Putamen (tissue), 1 donor: ENCODE data around the gene DERA.
"Not testable (repeated sequence)": the region's sequence is repeated elsewhere in the genome, so short reads cannot be mapped to it uniquely, and the experiment has no call there.

Source experiments
- DNase-seq: peaks from one replicate; pipeline ENCODE4 v3.0.0-alpha.2; 2016; ENCODE audit warnings: low spot score

Gene DERA

DNA sequence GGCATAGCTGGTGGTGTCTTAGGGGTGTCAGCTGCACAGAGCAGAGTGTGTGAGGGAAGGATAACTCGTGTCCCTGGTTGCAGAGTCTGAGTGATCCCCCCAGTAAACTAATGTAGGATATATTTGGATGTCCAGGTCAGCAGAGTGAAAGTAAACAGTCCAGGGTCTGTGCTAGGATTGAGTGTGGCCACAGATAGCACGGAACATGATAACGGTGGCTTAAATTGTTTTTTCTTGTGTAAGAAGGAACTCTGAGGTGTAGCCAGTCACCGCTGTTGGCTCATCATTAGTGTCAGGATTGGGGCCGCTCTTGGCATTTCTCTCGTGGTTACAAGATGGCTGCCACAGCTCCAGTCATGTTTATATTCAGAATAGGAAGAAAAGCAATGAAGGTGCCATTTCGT, 97.3 kb downstream of the DERA start:
- no peak for DNase-seq

DNA sequence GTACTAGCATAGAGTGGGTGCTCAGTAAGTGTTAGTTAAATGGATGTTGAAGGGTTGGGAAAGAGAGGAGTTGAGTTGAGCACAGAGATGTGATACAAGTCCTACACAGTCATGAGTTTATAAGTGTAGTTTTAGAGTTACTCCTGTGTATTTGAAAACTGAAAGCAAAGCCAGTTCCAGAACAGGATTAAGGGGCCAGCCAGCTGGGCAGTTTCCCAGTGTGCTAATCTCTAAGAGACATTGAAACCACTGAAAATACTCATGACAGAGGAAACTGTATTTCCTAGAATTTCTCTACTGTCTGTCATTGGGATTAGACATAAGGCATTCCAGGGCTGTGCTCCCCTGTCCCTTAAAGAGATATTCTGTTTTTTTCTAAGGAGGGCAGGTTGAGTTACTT, 101.0 kb downstream of the DERA start:
- DNase-seq, result no peak

DNA sequence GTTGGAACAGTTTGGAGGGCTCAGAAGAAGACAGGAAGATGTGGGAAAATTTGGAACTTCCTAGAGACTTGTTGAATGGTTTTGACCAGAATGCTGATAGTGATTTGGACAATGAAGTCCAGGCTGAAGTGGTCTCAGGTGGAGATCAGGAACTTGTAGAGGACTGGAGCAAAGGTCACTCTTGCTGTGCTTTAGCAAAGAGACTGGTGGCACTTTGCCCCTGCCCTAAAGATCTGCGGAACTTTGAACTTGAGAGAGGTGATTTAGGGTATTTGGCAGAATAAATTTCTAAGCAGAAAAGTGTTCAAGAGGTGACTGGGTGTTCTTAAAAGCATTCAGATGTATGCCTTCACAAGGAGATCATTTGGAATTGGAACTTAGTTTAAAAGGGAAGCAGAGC, 102.6 kb downstream of the DERA start:
- DNase-seq, result not testable (repeated sequence)

DNA sequence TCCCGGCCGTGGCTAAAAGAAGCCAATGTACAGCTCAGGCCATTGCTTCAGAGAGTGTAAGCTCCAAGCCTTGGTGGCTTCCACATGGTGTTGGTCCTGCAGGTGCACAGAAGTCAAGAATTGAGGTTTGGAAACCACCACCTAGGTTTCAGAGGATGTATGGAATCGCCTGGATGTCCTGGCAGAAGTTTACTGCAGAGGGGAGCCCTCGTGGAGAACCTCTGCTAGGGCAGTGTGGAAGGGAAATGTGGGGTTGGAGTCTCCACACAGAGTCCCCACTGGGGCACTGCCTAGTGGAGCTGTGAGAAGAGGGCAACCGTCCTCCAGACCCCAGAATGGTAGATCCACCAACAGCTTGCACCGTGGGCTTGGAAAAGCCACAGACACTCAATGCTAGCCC, 103.3 kb downstream of the DERA start:
- DNase-seq, result not testable (repeated sequence)

DNA sequence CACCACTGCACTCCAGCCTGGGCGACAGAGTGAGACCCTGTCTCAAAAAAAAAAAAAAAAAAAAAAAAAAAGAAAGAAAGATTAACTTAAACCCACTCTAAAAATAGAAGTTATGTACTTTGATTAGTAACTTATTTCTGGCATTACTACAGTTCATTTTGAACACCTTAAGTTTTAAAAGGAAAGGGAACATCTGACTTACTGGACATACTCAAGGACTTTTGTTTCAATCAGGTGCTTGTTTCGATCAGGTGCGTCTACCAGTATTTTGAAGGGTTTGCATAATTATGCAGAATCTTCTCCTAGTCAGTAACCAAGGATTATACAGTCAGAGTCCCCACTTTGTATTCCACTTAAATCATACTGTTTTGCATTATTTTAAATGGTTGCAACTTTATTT, 105.6 kb downstream of the DERA start:
- no peak for DNase-seq

DNA sequence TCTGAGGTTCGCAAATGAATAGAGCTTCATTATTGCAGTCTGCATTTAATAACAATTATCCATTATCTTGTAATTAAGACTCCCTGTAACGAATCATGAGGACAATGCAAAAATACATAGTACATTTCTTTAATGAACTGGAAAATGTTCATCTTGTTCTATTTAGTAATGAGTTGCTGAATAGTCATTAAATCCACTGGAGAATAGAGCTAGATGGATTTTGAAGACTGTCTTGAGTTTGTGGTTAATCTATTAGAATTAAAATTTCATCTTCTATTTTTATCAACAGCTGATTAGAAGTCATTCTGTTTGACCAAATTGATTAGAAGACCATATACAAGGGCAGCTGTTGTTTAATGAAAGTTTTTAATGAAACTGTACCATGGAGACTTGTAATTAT, 107.2 kb downstream of the DERA start:
- no peak for DNase-seq

DNA sequence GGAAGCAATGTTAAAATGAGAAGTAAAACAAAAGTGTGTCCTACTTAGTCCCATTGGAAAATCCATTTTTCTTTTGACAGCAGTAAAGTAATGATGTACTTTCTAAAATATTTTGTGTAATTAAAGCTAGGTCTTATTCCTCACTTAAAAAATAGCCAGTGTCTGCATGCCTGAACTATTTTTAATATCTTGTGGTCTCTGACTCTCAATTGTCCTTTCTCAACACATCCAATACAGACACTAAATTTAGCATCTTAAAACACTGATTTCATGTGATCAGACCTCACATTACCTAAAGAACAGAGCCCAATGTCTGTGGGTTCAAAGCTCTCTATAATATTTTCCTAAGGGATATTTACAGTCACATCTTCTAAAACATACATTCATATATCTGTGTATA, 108.0 kb downstream of the DERA start:
- no peak for DNase-seq

DNA sequence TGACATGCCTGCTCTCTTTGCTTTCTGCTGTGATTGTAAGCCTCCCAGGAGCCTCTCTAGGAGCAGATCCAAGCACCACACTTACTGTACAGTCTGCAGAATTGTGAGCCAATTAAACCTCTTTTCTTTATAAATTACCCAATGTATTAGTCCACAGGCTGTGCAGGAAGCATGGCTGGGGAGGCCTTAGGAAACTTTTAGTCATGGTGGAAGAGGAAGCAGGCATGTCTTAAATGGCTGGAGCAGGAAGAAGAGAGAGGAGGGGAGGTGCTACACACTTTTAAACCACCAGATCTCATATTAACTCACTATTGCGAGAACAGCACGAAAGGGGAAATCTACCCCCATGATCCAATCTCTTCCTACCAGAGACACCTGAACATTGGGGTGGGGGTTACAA, 108.9 kb downstream of the DERA start:
- no peak for DNase-seq

DNA sequence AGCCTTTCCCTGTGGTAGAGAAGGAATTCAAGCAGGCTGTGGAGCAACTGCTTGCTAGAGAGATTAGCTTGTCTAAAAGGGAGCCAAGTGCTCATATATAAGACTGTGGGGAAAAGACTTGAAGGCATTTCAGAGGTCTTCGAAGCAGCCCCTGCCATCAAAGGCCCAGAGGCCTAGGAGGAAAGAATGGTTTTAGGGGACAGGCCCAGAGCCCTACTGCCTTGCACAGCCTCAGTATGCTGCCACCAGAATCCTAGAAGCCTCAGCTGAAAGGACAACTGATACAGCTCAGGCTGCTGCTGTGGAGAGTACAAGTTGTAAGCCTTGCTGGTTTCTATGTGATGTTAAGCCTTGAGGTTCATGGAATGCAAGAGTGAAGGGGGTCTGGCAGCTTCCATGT, 109.9 kb downstream of the DERA start:
- no peak for DNase-seq

DNA sequence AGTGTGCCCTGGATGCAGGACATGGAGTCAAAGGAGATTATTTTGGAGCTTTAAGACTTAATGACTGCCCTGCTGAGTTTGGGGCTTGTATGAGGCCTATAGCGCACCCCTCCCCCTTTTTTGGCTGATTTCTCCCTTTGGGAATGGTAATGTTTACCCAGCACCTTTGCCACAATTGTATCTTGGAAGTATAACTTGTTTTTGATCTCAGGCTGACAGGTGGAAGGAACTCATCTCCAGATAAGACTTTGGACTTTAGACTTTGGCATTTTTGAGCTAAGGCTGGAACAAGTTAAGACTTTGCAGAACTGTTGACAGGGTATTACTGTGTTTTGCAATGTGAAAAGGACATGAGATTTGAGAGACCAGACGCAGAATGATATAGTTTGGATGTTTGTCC, 110.5 kb downstream of the DERA start:
- DNase-seq, result no peak

DNA sequence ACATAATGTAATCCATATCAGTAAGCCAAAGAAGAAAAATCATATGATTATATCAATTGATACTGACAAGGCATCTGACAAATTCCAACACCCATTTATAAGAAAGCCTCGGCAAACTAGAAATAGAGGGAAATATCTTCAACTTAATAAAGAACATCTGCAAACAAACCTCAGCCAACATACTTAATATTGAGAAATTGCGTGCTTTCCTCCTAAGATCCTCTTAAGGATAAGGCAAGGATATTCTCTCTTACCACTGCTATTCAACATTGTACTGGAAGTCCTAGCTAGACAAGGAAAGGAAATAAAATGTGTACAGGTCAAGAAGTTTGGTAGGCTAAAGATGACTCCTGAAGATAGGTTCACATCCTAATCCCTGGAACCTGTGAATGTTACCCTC, 115.9 kb downstream of the DERA start:
- no peak for DNase-seq

DNA sequence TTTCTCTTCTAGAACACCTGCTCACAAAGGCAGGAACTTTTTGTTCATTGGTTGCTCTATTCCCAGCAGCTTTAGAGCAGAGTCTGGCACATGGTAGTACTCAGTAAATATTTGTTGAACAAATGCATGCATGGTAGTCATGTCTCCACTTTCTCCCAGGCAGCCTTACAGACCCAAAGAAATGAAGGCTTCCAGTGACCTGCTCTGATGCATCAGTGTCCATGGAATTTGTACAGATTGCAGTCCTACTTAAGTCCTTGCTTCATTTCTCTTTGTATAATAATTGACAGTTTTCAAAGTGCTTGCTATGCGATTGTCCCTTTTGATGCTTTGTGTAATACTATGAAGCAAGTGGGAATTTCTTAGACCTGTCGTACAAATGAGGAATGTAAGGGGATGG, 119.6 kb downstream of the DERA start:
- DNase-seq, result no peak

DNA sequence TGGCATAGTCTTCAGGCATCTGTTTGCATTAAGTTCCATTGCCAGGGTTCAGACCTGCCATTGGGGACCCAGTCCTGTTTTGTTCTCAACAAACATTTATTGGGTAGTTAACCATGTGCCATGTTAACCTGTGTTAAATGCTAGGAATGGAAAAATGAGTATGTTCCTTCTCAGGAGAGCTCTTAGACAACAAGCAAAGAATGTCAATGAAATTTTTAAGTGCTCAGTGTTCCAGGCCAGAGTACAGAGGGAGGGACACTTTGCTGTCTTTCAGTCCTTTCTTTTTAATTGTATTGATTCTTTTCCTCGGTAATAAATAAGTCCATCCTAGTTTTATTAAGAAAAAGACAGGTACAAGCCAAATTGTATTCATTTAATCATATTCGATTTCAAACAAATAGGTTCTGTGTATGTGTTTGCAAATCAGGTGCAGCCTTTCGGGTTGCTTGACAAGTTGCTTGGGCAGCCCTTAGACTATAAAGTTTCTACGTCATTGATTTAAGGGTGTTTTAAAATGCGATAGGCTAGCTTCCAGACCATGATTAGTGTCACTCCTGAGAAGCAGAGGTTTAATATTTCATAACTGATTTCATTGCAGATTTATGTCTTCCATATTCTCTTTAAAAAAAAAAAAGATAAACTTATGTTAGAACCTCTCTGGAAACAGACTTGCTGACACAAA, 123.1 kb downstream of the DERA start:
- DNase-seq, result no peak

DNA sequence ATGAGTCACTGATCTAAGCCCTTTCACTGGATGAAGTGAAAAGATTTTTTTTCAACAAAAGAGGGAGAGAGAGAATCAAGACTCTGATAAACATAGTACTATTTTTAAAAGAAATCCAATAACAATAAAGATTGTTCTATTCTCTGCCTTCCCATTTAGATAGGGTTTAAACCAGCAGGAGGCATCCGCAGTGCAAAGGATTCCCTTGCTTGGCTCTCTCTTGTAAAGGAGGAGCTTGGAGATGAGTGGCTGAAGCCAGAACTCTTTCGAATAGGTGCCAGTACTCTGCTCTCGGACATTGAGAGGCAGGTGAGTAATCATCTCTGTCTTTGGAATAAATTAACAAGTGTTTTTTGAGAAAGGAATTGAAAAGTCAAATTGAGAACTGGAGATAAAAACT, 124.9 kb downstream of the DERA start:
- DNase-seq, result no peak

DNA sequence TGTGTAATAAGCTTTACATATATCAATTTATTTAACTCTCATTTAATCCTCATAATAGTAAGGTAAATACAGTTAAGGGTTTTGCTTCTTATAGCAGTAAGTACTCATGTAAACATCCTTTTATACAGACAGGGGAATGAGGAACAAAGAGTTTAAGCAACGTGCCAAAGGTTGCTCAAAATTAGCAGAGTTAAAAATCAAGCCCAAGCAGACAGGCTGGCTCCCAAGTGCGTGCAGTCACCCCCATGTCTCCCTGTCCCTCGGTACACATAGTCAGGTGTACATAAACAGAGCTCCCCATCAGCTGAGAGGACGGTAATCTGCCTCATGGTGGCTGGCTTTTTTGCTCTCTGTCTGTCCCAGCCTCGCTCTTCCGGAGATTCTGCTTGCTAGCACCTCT, 126.4 kb downstream of the DERA start:
- DNase-seq, result no peak

DNA sequence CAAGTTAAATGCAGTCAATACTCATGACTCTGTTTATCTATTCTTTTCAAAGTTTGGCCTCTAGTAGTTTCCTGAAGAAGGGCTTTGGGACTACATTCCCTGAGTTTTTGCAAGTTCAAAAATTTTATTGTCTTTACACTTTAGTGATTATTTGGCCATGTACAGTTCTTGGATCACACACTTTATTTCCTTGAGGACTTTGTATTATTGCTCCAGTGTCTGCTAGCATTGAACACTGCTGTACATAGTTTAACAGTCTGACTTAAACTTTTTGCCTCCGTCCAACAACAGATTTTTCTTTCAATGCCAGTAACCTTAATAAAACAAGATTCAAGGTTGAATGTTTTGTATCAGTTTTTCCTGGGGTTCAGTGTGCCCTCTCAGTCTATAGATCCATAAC, 132.3 kb downstream of the DERA start:
- DNase-seq, result no peak

DNA sequence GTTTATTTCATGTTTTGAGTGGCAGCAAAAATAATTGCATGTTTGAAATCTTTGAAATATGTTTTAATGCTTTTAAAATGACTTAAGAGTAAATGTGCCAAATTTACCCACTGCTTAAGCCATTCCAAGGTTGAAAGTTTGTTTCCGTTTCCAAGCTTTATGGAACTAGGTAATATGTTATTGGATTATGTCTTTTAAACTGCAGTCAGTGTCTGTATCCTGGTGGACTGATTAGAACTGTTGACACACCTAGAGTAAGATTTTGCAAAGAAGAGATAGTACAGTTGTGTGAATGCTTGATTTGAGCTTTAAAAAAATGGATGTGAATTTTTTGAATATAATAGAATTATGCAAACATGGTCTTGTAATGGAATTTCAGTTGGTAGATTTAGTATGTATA, 135.1 kb downstream of the DERA start:
- DNase-seq, result no peak

DNA sequence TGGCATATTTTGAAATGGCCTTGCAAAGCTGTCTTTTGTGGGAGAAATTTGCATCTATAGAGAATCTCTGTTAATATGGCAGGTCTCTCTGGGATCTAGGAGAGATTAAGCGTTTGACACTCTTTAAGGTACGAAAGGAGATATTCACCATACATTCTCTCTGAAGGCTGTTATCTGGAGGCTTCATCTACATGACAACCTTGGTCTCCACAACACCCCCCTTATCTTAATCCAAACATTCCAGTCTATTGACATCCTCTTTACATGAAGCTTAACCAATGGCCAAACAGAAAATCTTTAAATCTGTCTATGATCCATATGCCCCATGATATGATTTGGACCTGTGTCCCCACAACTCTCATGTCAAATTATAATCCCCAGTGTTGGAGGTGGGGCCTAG, 137.4 kb downstream of the DERA start:
- DNase-seq, result no peak

DNA sequence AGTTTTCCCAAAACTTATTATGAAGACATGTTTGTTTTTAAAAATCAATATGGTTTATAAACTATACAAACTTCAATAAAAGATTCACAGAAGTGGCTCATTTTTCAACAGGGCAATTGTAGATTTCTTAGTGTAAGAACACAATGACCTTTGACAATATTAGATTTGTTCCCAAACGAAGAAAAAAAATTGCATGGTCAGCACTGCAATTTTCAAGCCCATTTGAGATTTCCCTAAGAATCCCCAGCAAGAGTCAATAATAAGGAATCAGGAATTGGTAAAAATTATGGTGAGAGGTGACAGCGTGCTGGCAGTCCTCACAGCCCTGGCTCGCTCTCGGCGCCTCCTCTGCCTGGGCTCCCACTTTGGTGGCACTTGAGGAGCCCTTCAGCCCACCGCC, 145.8 kb downstream of the DERA start:
- DNase-seq, result no peak

DNA sequence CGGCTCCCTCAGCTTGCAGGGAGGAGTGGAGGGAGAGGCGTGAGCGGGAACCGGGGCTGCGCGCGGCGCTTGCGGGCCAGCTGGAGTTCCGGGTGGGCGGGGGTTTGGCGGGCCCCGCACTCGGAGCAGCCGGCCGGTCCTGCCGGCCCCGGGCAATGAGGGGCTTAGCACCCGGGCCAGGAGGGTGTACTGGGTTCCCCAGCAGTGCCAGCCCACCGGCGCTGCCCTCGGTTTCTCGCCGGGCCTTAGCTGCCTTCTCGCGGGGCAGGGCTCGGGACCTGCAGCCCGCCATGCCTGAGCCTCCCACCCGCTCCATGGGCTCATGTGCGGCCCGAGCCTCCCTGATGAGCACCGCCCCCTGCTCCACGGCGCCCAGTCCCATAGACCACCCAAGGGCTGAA, 146.2 kb downstream of the DERA start:
- not testable (repeated sequence) for DNase-seq

DNA sequence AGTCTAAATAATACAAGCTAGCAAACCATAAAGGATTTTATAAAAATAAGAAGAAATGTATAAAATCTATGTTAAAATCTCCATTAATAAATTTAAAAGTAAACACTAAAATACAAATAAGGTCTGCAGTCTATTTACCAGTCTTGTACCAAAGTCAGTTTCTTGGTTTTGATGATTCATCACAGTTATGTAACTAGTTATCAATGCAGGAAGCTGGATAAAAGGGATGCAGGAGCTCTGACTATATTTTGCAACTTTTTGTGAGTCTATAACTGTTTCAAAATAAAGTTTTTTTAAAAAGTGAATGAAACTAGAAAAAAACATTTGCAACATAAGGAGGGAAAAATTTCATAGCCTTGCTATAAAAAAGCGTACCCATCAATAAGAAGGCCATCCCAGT, 151.5 kb downstream of the DERA start:
- no peak for DNase-seq

DNA sequence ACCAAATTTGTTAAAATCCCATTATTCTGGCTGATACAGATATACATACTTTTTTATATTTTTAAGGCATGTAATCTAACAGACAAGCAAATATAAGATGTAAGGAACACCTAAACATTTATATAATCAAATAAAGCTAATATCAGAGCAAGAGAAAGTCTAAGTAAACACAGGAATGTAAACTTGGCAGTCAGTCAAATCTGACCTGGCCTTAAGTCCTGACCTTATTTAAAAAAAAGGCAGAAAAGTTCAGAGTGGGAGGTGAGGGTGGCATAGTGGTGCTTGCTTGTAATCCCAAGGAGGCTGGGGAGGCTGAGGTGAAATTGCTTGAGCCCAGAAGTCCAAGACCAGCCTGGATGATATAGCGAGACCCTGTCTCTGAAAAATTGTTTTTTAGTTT, 152.6 kb downstream of the DERA start:
- DNase-seq, result no peak

DNA sequence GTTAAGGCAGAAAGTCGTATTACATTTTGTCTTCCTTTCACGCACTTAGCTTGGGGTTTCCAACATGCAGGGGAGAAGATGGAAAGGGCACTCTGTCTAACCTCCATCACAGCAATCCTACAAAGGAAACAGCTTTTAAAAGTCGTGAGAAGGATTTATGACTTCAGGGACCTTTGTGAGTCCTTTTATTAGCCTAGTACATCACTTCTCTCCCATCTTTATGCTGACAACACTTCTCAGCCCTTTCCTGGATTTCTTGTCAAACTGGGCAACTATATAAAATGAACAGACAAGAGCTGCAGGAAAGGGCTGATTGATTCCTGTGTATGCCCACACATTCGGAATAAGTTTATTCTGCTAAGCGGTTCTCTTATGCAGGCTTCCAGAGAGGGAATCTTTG, 159.0 kb downstream of the DERA start:
- DNase-seq, result no peak

DNA sequence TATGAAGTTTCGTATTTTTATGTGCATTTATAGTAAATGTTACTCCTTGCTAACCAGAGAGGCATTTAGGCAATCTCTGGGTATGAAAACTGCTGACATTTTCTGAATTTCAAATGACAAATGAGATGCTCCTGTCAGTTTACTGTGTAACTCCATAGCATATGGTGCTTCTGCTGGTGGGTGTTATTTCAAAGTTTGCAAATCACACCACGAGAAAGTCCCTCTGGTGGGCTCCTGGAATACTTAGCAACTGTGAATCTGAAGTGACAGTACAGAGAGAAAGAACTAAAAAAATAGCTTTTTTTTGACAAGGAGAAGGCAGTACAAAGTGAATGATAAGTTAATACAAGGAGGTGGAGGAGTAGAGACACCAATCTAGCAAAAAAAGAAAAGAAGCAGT, 161.5 kb downstream of the DERA start:
- no peak for DNase-seq

DNA sequence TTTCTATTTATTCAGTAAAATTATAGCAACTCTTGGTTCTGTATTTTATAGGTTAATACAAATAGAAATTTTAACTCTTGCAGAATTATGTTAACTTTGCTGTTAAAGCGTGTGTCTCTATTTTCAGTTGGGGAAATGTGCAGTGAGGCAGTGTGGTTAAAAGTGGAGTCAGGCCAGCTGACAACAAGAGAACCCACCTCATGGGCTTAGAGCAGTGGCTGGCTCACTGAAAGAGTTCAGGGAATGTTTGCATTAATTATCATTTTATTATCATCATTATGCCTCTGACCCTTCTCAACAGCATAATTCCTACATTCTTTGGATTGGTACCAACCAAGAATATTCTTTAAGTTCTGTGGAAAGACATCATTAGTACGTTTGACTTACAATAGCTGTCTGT, 163.8 kb downstream of the DERA start:
- DNase-seq, result no peak
